Endodermal cell (in vitro differentiated cells): ENCODE data around the gene SDK2. TPM values are rescaled to one million over a fixed set of nuclear protein-coding genes. Genes with fewer than 3 reads are reported as not detected.

Experiments used
- DNase-seq: peaks from one replicate; pipeline ENCODE4 v3.0.0-alpha.2; 2017
- H3K27ac ChIP-seq: 2 replicates; pipeline ENCODE4 v1.5.1; 2013; ENCODE audit warnings: mild to moderate bottlenecking, low read depth, low read length, moderate library complexity
- H3K27me3 ChIP-seq: 2 replicates; pipeline ENCODE4 v1.6.1; 2013; ENCODE audit warnings: mild to moderate bottlenecking, low read length, moderate library complexity; ENCODE audit not compliant: insufficient read depth, control insufficient read depth, poor library complexity, severe bottlenecking
- H3K36me3 ChIP-seq: 2 replicates; pipeline ENCODE4 v1.7.0; 2013; ENCODE audit warnings: mild to moderate bottlenecking, low read length, moderate library complexity; ENCODE audit not compliant: control insufficient read depth, insufficient read depth
- H3K4me1 ChIP-seq: one replicate; pipeline ENCODE4 v1.7.0; 2013; ENCODE audit warnings: low read length; ENCODE audit not compliant: control insufficient read depth, insufficient read depth
- H3K4me3 ChIP-seq: 2 replicates; pipeline ENCODE4 v1.5.1; 2013; ENCODE audit warnings: mild to moderate bottlenecking, low read length, moderate library complexity
- H3K9ac ChIP-seq: 2 replicates; pipeline ENCODE4 v1.6.1; 2013; ENCODE audit warnings: mild to moderate bottlenecking, low read length, moderate library complexity; ENCODE audit not compliant: poor library complexity, severe bottlenecking; ENCODE audit errors: extremely low read depth
- H3K9me3 ChIP-seq: 2 replicates; pipeline ENCODE4 v1.6.1; 2013; ENCODE audit warnings: mild to moderate bottlenecking, low read length, moderate library complexity; ENCODE audit not compliant: control insufficient read depth
- H3K27ac Mint-ChIP-seq: 2 replicates; pipeline ENCODE4 v1.8.0; 2020; ENCODE audit warnings: mixed read lengths
- H3K27me3 Mint-ChIP-seq: 2 replicates; pipeline ENCODE4 v1.8.0; 2021; ENCODE audit warnings: mild to moderate bottlenecking, mixed read lengths; ENCODE audit not compliant: insufficient read depth
- H3K36me3 Mint-ChIP-seq: 2 replicates; pipeline ENCODE4 v1.8.0; 2020; ENCODE audit warnings: low read depth, mixed read lengths
- H3K4me1 Mint-ChIP-seq: 2 replicates; pipeline ENCODE4 v1.8.0; 2020; ENCODE audit warnings: mixed read lengths
- H3K4me3 Mint-ChIP-seq: 2 replicates; pipeline ENCODE4 v1.8.0; 2020; ENCODE audit warnings: mild to moderate bottlenecking, moderate library complexity, mixed read lengths
- H3K9me3 Mint-ChIP-seq: 2 replicates; pipeline ENCODE4 v1.8.0; 2020; ENCODE audit warnings: mild to moderate bottlenecking, mixed read lengths
- CTCF ChIP-seq: fragments of 200-600 bp; sonication (generic); conservative IDR thresholded peaks from 2 replicates; pipeline ENCODE4 v1.5.0; 2021; ENCODE audit warnings: antibody characterized with exemption, mild to moderate bottlenecking
- WGBS, 2 experiments: methylation state at CpG; one replicate each; pipeline versions ENCODE4 v1.1.5 to v1.1.7; 2013; ENCODE audit warnings: missing lambda C conversion rate in 2 of 2, mixed read lengths in 1 of 2; ENCODE audit not compliant: insufficient coverage in 1 of 2, insufficient read length in 1 of 2; 5-methylcytosine and 5-hydroxymethylcytosine counted together
- total RNA-seq, 2 donors: library from RNA; stranded (reverse); fragmentation: NEBNext Ultra II Directional in 1 of 2; extraction: Animal tissue kit (Norgen Biotek cat#: 25700) in 1 of 2; gene quantifications; 2 replicates in 1 of 2; 3 replicates in 1 of 2; pipeline ENCODE4 v1.2.1, GENCODE V29; 2021

SDK2 gene
- total RNA-seq, 2 donors from 2014 or later = 5.9 to 7.0 TPM

DNA sequence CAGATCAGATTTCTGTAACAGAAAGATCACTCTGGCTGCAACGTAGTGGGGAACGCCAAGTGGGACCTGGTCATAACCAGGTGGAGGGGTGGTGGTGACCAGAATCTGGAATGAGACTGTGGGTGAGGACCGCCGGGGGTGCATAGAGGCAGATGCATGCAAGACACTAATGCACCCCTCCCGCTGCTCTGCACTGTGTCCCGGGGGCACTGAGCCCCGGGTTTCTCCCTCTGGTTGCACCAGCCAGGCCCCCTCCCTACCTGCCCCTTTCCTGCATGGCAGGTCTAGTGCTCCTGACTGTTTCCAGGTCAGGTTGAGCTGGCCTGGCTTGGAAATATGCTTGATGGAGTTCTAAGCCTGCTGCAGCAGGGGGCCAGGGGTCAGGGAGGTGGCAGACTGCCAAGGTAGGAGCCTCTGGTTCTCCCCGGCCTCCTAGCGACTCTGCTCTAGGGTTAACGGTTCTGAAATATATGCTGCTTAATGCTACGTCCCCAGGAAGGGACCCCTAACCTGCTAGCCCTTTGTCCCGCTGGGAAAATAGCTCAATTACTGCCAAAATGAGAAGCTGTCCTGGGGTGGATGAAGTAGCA is 94.3 kb downstream of the SDK2 start:
- Histone ChIP-seq H3K4me1 (no peaks in the 10 kb centered on the region), H3K9me3 (peaks cover 7% of the 10 kb centered on the region), H3K27ac (no peak overlapping the region), H3K9ac (no peak overlapping the region), H3K36me3 (no peaks in the 10 kb centered on the region), H3K27me3 (no peaks in the 10 kb centered on the region), H3K4me3 (no peak overlapping the region)
- Mint-ChIP-seq H3K27me3 (peaks cover 3% of the 10 kb centered on the region), H3K9me3 (no peaks in the 10 kb centered on the region), H3K4me3 (no peak overlapping the region), H3K36me3 (no peaks in the 10 kb centered on the region), H3K27ac (no peak overlapping the region), H3K4me1 (peaks cover 20% of the 10 kb centered on the region)
- DNase-seq = no peak
- 89 to 91% methylated on average over 7 to 12 of the region's 12 CpGs for WGBS, 2 experiments
- no peak for TF ChIP-seq CTCF

DNA sequence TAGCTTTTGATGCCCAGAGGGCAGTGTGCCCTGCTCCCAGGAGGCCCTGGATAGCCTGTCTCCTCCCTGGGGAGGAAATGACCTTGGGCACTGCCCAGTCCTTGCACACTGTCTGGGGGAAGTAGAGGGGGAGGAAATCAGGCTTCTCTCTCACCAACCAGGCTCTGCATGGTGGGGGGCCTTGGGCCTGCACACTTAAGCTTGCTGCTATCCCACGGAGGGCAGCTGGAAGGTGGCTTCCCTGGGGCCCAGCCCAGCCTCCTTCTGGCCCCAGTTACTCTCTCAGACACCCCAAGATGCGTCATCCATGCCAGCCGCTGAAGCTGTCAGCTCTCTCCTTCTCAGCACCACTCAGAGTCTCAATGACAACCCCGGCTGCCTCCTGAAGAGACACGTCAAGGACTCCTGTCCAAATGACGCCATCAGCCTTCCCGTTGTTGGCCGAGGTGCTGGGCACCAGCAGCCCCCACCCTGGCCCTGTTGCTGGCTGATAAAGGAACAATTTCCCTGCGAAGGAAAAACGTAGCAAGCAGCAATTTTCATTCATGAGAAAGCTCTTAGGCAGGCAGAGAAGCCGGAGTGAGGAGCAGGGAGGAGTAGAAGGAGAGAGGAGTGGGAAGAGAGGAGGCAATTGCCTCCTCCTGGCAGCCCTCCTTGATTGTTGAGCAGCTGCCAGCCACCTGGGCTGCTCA is 95.5 kb downstream of the SDK2 start:
- no peak overlapping the region for H3K4me3 Mint-ChIP-seq
- H3K27ac Mint-ChIP-seq = no peak overlapping the region
- no peak for DNase-seq
- Histone ChIP-seq H3K9me3 (no peaks in the 10 kb centered on the region), H3K27ac (no peak overlapping the region), H3K9ac (no peak overlapping the region), H3K4me1 (no peaks in the 10 kb centered on the region), H3K4me3 (no peak overlapping the region), H3K27me3 (no peaks in the 10 kb centered on the region), H3K36me3 (no peaks in the 10 kb centered on the region)
- H3K4me1 Mint-ChIP-seq = peaks cover 20% of the 10 kb centered on the region
- no peaks in the 10 kb centered on the region for H3K9me3 Mint-ChIP-seq
- no peaks in the 10 kb centered on the region for H3K36me3 Mint-ChIP-seq
- H3K27me3 Mint-ChIP-seq = peaks cover 1% of the 10 kb centered on the region
- 86 to 89% methylated on average over 10 to 11 of the region's 11 CpGs for WGBS, 2 experiments
- no peak for TF ChIP-seq CTCF

DNA sequence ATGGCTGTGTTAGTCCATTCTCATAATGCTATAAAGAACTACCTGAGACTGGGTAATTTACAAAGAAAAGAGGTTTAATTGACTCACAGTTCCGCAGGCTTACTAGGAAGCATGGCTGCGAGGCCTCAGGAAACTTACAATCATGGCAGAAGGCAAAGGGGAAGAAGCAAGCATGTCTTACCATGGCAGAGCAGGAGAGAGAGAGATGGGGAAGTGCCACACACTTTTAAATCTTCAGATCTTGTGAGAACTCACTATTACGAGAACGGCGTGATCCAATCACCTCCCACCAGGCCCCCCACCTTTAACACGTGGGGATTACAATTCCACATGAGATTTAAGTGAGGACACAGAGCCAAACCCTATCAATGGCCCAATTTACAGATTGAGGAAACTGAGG is 96.5 kb downstream of the SDK2 start:
- Mint-ChIP-seq H3K4me1 (peaks cover 18% of the 10 kb centered on the region), H3K4me3 (no peak overlapping the region)
- whole genome bisulfite sequencing, 2 experiments = 95 to 96% methylated on average over 2 to 6 of the region's 6 CpGs

More for the DNA sequence above, 96.5 kb downstream of the SDK2 start:
- H3K9me3 ChIP-seq = no peaks in the 10 kb centered on the region
- no peak for TF ChIP-seq CTCF
- DNase-seq = no peak
- H3K36me3 ChIP-seq = no peaks in the 10 kb centered on the region
- Mint-ChIP-seq H3K27me3 (peaks cover 1% of the 10 kb centered on the region), H3K9me3 (no peaks in the 10 kb centered on the region), H3K36me3 (no peaks in the 10 kb centered on the region), H3K27ac (no peak overlapping the region)
- no peaks in the 10 kb centered on the region for H3K27me3 ChIP-seq
- no peak overlapping the region for H3K9ac ChIP-seq
- H3K4me3 ChIP-seq = no peak overlapping the region
- H3K4me1 ChIP-seq = no peaks in the 10 kb centered on the region
- no peak overlapping the region for H3K27ac ChIP-seq
